Measurements from ENCODE around the gene MAN1C1.

Gene MAN1C1

DNA sequence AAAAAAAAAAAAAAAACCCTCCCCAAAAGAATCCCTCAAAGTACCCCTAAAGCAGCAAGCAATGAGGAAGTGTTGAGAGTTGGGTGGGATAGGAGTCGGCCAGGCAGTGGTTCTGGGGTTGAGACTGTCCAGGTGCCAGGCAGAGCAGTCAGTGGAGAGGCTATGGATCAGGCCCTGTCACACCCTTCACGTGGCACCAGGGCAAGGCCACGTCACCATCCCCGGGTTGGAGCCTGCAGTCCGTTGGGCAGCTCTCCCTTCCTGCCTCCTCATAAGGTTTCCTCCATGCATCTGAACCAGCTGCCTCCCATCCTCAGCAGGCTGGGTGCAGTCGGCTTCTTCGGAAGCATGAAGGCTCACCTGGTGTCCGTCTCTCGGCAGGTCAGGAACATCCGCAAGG is 146.9 kb downstream of the MAN1C1 start:
- DNase-seq (ENCODE audit: low read depth, low spot score) = no peak

DNA sequence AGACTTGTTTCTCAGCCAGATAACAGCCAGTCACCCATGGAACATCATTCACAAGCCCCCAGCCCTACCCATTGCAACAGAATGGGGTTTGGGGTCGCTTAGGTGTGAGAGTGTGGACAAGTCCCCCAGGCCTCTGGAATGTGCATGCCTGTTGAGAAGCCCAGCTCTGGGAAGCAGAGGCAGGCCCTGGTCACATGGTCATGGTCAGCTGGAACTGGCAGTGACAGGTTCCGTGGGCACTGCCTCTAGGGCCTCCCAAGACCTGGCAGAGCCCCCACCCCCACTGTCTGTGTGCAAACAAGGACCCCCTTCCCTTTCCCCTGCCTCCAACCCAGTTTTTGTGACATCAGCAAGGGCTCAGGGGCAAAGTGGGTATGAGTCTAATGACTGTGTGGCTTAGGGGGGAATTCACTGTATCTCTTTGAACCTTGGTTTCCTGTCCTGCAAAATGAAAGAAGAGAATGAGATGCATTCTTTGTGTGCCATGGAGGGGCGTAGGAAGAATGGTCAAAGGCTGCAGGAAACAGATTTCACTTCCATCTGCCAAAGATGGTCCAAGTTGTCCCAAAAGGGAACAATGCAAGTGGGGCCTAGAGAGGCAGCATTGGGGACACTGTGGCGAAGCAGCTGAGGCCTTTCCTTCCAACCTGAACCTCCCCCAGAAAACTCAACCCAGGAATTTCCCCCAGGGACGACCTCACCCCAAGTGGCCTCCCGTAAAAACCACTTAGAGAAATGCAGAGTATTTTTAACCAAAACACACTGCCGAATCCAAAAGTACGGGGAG is 148.7 kb downstream of the MAN1C1 start:
- DNase-seq (ENCODE audit: low read depth, low spot score) = no peak

GRCh38 chr1:25765923-25766589 is 149.5 kb downstream of the MAN1C1 start:
- no peak for DNase-seq (ENCODE audit: low read depth, low spot score)

- DNase-seq (ENCODE audit: low read depth, low spot score) = no peak
Observed at GRCh38 chr1:25766721-25767436, 150.3 kb downstream of the MAN1C1 start.

- DNase-seq (ENCODE audit: low read depth, low spot score) = no peak
Observed at GRCh38 chr1:25767437-25767770, 150.8 kb downstream of the MAN1C1 start.

DNA sequence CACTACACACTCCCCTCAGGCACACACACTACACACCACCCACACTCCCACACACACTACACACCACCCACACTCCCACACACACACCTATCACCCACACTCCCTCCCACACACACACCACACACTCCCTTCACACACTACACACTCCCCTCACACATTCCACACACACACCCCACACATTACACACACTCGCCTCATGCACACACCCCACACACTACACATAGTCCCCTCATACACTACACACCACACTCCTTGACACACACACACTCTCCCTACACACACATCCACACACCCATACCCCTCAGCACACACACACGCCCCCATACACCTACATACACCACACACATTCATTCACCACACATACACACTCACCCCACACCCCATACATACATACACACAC is 152.4 kb downstream of the MAN1C1 start:
- DNase-seq (ENCODE audit: low read depth, low spot score) = no peak

- DNase-seq (ENCODE audit: low read depth, low spot score) = no peak
Observed at GRCh38 chr1:25769625-25770383, 153.2 kb downstream of the MAN1C1 start.

DNA sequence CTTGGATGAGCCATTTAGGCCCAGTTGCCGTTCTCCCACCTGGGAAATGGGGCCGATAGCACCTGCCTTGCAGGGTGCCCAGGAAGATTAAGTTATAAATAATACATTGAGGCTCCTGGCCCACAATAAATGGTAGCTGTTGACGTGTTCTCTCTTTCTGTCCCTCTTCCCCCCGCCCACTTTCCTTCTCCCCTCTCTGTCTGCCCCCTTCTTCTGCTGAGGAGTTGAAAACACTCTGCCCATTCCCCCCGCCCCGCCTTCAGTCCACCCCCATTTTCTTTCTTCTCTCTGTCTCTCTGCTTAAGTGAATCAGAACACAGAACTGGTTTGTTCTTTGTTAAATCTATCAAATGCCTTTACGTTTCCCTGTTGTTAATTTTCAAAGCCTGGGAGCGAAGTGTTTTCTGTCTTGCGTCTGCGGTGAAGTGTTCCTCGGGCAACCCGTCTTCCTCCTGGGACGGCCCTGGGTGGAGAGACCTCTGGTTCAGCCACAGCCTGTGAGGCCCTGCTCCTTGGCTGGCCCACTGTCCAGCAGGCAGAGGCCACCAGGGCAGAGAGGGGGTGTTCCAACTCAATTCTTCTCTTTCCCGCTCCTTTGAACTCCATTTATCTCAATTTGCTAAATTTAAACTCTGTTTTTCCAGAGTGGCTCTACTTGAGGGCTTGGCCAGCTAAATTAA is 154.1 kb downstream of the MAN1C1 start:
- no peak for DNase-seq (ENCODE audit: low read depth, low spot score)

- no peak for DNase-seq (ENCODE audit: low read depth, low spot score)
Observed at GRCh38 chr1:25771221-25772114, 154.9 kb downstream of the MAN1C1 start.

DNA sequence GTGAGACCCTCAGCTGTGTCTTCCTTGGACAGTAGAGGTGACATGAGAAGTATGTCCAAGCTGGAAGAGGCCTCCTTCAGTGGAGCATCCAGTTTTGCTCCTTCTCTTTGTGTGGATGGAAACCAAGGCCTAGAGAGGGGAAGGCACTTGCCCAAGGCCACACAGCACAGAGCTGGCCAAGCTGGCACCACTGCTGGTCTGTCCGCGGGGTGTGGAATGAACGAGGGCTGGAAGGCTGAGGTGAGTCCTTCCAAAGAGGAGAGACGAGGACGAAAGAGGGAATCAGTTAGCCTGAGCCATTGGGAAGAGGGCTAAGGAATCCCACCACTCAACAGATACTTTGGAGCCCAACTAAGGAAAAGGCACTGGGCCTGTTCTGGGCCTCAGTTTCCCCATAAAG is 155.6 kb downstream of the MAN1C1 start:
- DNase-seq (ENCODE audit: low read depth, low spot score) = no peak

- no peak for DNase-seq (ENCODE audit: low read depth, low spot score)
Observed at GRCh38 chr1:25772692-25773245, 156.2 kb downstream of the MAN1C1 start.

DNA sequence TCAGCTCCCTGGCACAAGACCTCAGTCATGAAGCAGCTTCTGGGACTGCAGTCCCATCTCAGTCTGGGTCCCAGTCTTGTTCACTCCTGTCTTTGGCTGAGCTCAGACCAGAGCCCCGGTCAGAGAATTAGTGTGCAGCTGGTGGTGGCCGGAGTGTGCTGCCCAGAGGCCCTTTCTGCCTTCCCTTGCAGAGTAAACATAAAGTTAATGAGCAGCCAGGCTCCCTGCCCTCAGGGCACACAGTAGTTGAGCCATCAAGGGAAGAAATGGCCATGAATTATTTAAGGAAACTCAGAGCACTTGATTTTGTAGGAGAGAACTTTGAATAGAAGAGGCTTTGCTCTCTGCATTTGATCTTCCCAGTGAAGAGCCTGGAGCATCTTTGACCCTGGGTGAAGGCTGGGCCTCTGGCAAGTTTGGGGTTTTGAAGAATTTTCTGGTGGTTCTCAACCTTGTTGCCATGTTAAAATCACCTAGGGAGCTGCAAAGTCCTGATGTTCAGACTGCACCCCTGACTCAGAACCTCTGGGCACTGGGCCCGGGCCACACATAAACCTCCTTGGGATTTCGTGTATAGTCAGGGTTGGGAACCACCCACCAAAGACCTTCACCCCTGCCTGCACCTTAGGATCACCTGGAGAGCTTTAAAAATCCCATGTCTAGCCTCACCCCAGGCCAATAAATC is 157.0 kb downstream of the MAN1C1 start:
- no peak for DNase-seq (ENCODE audit: low read depth, low spot score)

GRCh38 chr1:25774206-25774803 is 157.7 kb downstream of the MAN1C1 start:
- no peak for DNase-seq (ENCODE audit: low read depth, low spot score)

GRCh38 chr1:25774921-25775771 is 158.6 kb downstream of the MAN1C1 start:
- peak; percentile 81 for DNase-seq (ENCODE audit: low read depth, low spot score)

- no peak for DNase-seq (ENCODE audit: low read depth, low spot score)
Observed at GRCh38 chr1:25779388-25779787, 162.8 kb downstream of the MAN1C1 start.

GRCh38 chr1:25779894-25780293 is 163.3 kb downstream of the MAN1C1 start:
- no peak for DNase-seq (ENCODE audit: low read depth, low spot score)

DNA sequence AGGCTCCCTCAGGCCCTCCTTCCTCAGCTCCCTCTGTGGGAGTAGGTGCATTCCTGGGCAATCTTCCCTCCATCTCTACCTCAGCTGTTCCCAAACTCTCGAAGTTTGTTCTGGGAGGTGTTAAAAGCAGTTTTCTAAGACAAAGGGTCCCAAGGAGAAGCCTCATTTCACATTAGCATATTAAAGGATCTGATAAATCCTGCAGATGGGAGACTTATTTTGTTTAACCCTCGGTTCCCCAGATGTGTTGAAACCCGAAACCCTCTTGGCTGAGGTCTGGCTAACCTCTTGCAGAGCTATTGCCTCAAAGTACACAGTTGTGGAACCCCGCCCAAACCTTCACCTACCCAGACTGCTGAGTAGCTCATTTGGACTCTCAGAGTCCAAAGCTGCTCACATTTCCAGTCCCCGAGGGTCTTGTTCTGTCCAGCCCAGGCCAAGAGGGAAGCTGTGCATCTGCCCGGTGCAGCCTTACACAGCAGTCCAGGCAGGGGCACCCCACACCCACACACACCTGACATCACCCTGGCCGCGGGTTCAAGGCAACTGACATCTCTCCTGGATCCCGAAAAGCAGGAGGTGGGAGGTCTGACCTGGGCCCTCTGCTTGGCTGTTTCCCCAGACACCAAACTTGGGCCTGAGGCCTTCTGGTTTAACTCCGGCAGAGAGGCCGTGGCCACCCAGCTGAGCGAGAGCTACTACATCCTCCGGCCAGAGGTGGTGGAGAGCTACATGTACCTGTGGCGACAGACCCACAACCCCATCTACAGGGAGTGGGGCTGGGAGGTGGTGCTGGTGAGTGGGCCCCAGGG is 163.9 kb downstream of the MAN1C1 start:
- no peak for DNase-seq (ENCODE audit: low read depth, low spot score)

DNA sequence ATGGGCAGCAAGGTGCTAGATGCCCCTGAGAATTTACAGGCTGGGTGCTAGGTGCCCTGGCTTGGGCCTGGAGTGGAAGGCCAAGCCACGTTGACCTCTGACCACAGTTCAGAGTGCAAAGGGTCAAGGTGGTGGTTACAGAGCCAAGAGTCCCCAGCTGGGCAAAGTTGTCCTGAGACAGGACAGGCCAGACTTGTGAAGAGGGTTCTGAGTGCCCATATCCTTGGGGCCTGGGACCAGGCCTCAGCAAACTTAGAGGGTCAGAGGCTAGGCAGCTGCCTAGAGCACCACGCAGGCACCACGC is 164.5 kb downstream of the MAN1C1 start:
- no peak for DNase-seq (ENCODE audit: low read depth, low spot score)
